Endothelial cell (in vitro differentiated cells): Measurements from ENCODE around the gene EBF3. TPM values are rescaled to one million over a fixed set of nuclear protein-coding genes. Genes with fewer than 3 reads are reported as not detected.

Experiments
- DNase-seq: peaks from one replicate; pipeline ENCODE4 v3.0.0; 2021; ENCODE audit warnings: low spot score
- H3K27ac Mint-ChIP-seq: one replicate; pipeline ENCODE4 v1.8.0; 2021; ENCODE audit warnings: mixed read lengths, inconsistent platforms; ENCODE audit not compliant: unreplicated experiment
- H3K27me3 Mint-ChIP-seq: one replicate; pipeline ENCODE4 v1.8.0; 2021; ENCODE audit warnings: mild to moderate bottlenecking, moderate library complexity, mixed read lengths, inconsistent platforms; ENCODE audit not compliant: unreplicated experiment
- H3K36me3 Mint-ChIP-seq: one replicate; pipeline ENCODE4 v1.8.0; 2021; ENCODE audit warnings: mild to moderate bottlenecking, low read depth, mixed read lengths, inconsistent platforms; ENCODE audit not compliant: unreplicated experiment
- H3K4me1 Mint-ChIP-seq: one replicate; pipeline ENCODE4 v1.8.0; 2021; ENCODE audit warnings: mild to moderate bottlenecking, mixed read lengths, inconsistent platforms; ENCODE audit not compliant: unreplicated experiment
- H3K4me3 Mint-ChIP-seq: one replicate; pipeline ENCODE4 v1.8.0; 2021; ENCODE audit warnings: mild to moderate bottlenecking, mixed read lengths, inconsistent platforms; ENCODE audit not compliant: unreplicated experiment
- H3K9me3 Mint-ChIP-seq: one replicate; pipeline ENCODE4 v1.8.0; 2021; ENCODE audit warnings: mixed read lengths, inconsistent platforms; ENCODE audit not compliant: unreplicated experiment
- CTCF ChIP-seq: fragments of 200-600 bp; sonication (generic); IDR thresholded peaks from one replicate; pipeline ENCODE4 v1.5.0; 2021; ENCODE audit warnings: antibody characterized with exemption; ENCODE audit not compliant: unreplicated experiment
- total RNA-seq: library from RNA; stranded (reverse); fragmentation: NEBNext Ultra II Directional; extraction: Animal tissue kit (Norgen Biotek cat#: 25700); gene quantifications from one replicate; pipeline ENCODE4 v1.2.1, GENCODE V29; 2021; ENCODE audit not compliant: unreplicated experiment

EBF3 gene
- total RNA-seq, 1 donor from 2014 or later, result 1.3 TPM

GRCh38 chr10:129946859-129947258 lies 17.2 kb downstream of the EBF3 start:
- Mint-ChIP-seq H3K9me3 (no peaks in the 10 kb centered on the region), H3K27ac (no peak overlapping the region), H3K4me3 (no peak overlapping the region), H3K36me3 (no peaks in the 10 kb centered on the region), H3K4me1 (peaks cover 19% of the 10 kb centered on the region), H3K27me3 (peaks cover 4% of the 10 kb centered on the region)
- no peak for TF ChIP-seq CTCF
- DNase-seq, result no peak

GRCh38 chr10:129945941-129946760 lies 17.9 kb downstream of the EBF3 start:
- Mint-ChIP-seq H3K36me3 (no peaks in the 10 kb centered on the region), H3K4me3 (no peak overlapping the region), H3K9me3 (no peaks in the 10 kb centered on the region), H3K27me3 (peaks cover 4% of the 10 kb centered on the region), H3K27ac (no peak overlapping the region), H3K4me1 (peaks cover 17% of the 10 kb centered on the region)
- TF ChIP-seq CTCF, result no peak
- DNase-seq, result no peak

GRCh38 chr10:129945526-129945925 lies 18.5 kb downstream of the EBF3 start:
- no peak overlapping the region for H3K27ac Mint-ChIP-seq
- DNase-seq, result no peak
- TF ChIP-seq CTCF, result no peak
- H3K36me3 Mint-ChIP-seq, result no peaks in the 10 kb centered on the region
- no peak overlapping the region for H3K4me3 Mint-ChIP-seq
- H3K4me1 Mint-ChIP-seq, result peaks cover 10% of the 10 kb centered on the region
- peaks cover 4% of the 10 kb centered on the region for H3K27me3 Mint-ChIP-seq
- H3K9me3 Mint-ChIP-seq, result no peaks in the 10 kb centered on the region

GRCh38 chr10:129945064-129945463 lies 19.0 kb downstream of the EBF3 start:
- no peak for DNase-seq
- Mint-ChIP-seq H3K9me3 (no peaks in the 10 kb centered on the region), H3K27me3 (peaks cover 4% of the 10 kb centered on the region), H3K27ac (no peak overlapping the region), H3K4me1 (peaks cover 6% of the 10 kb centered on the region), H3K4me3 (no peak overlapping the region), H3K36me3 (no peaks in the 10 kb centered on the region)
- no peak for TF ChIP-seq CTCF

- Mint-ChIP-seq H3K9me3 (no peaks in the 10 kb centered on the region), H3K27me3 (peaks cover 4% of the 10 kb centered on the region), H3K4me3 (no peak overlapping the region), H3K36me3 (no peaks in the 10 kb centered on the region), H3K4me1 (peaks cover 2% of the 10 kb centered on the region), H3K27ac (no peak overlapping the region)
- TF ChIP-seq CTCF, result no peak
- no peak for DNase-seq
These were observed 19.6 kb downstream of the EBF3 start for GRCh38 chr10:129944456-129944855.
